ENCODE measurements around the gene SCAMP2.

Gene SCAMP2

GRCh38 chr15:74817370-74817737 lies 55.8 kb downstream of the SCAMP2 start:
- peak; percentile 15 for DNase-seq (ENCODE audit: low read depth)
- TF ChIP-seq CTCF (conservative IDR thresholded peaks at IDR 0.05; ENCODE audit: low read length) = peak; percentile 28
- no peak overlapping the region for H3K4me3 ChIP-seq (ENCODE audit: low read length)

GRCh38 chr15:74816624-74817369 lies 56.4 kb downstream of the SCAMP2 start:
- no peak for DNase-seq (ENCODE audit: low read depth)
- TF ChIP-seq CTCF (conservative IDR thresholded peaks at IDR 0.05; ENCODE audit: low read length) = no peak
- no peak overlapping the region for H3K4me3 ChIP-seq (ENCODE audit: low read length)

GRCh38 chr15:74815961-74816360 lies 57.2 kb downstream of the SCAMP2 start:
- DNase-seq (ENCODE audit: low read depth) = no peak
- no peak for TF ChIP-seq CTCF (conservative IDR thresholded peaks at IDR 0.05; ENCODE audit: low read length)
- no peak overlapping the region for H3K4me3 ChIP-seq (ENCODE audit: low read length)

- TF ChIP-seq CTCF (conservative IDR thresholded peaks at IDR 0.05; ENCODE audit: low read length) = no peak
- no peak for DNase-seq (ENCODE audit: low read depth)
- no peak overlapping the region for H3K4me3 ChIP-seq (ENCODE audit: low read length)
These were observed 57.8 kb downstream of the SCAMP2 start for GRCh38 chr15:74815121-74815934.

GRCh38 chr15:74812533-74812932 lies 60.6 kb downstream of the SCAMP2 start, which contains the start of gene LMAN1L:
TSS of gene LMAN1L (plus strand) at chr15:74812835. CDS start at chr15:74812855, 20 bp downstream.
- no peak within 1 kb of the TSS for H3K4me3 ChIP-seq (ENCODE audit: low read length)
- no peak for TF ChIP-seq CTCF (conservative IDR thresholded peaks at IDR 0.05; ENCODE audit: low read length)
- DNase-seq (ENCODE audit: low read depth) = no peak

GRCh38 chr15:74809956-74810355 lies 63.2 kb downstream of the SCAMP2 start:
- DNase-seq (ENCODE audit: low read depth) = peak; percentile 16
- no peak for TF ChIP-seq CTCF (conservative IDR thresholded peaks at IDR 0.05; ENCODE audit: low read length)
- no peak overlapping the region for H3K4me3 ChIP-seq (ENCODE audit: low read length)
